Peyer's patch (tissue), 4 donors: ENCODE data around the gene ZNF750. TPM values are rescaled to one million over a fixed set of nuclear protein-coding genes. Genes with fewer than 3 reads are reported as not detected.

Experiments
- DNase-seq, 3 donors: peaks; one replicate each; pipeline ENCODE4 v3.0.0-alpha.2; 2017 to 2019
- H3K27ac ChIP-seq, 4 donors: fragments of 200-600 bp; sonication (generic); one replicate each; pipeline ENCODE4 v1.5.1; 2016 to 2019
- H3K27me3 ChIP-seq, 2 donors: fragments of 200-600 bp; sonication (generic); one replicate each; pipeline ENCODE4 v1.5.1; 2019
- H3K36me3 ChIP-seq, 3 donors: fragments of 200-600 bp; sonication (generic); one replicate each; pipeline ENCODE4 v1.5.1; 2016 to 2019
- H3K4me1 ChIP-seq, 4 donors: fragments of 200-600 bp; sonication (generic); one replicate each; pipeline ENCODE4 v1.5.1; 2016 to 2019
- H3K4me3 ChIP-seq, 4 donors: fragments of 200-600 bp; sonication (generic); 1 replicate in 3 of 4; 2 replicates in 1 of 4; pipeline ENCODE4 v1.5.1; 2016 to 2019; ENCODE audit warnings: mild to moderate bottlenecking in 1 of 4
- H3K9me3 ChIP-seq, 4 donors: fragments of 200-600 bp; sonication (generic); one replicate each; pipeline ENCODE4 v1.5.1; 2016 to 2019; ENCODE audit warnings: mild to moderate bottlenecking in 1 of 4
- CTCF ChIP-seq, 6 experiments: fragments of 450-650 bp in 4 of 6; fragments of 200-600 bp in 2 of 6; sonication (generic) in 1 of 6; IDR thresholded peaks; one replicate each; pipeline ENCODE4 v1.5.1; 2017 to 2019; ENCODE audit warnings: antibody characterized with exemption in 6 of 6, mild to moderate bottlenecking in 3 of 6, moderate library complexity in 1 of 6
- POLR2A ChIP-seq, 2 donors: fragments of 450-650 bp; IDR thresholded peaks; one replicate each; pipeline ENCODE4 v1.5.1; 2017; ENCODE audit warnings: antibody characterized with exemption in 2 of 2, mild to moderate bottlenecking in 2 of 2, moderate library complexity in 2 of 2
- total RNA-seq, 4 donors: library from RNA; depleted of rRNA; stranded (reverse); fragments of >200 nt; gene quantifications; one replicate each; pipeline ENCODE4 v1.1.0, GENCODE V29; 2016

The ZNF750 gene
- total RNA-seq, 4 donors from 2014 or later = not detected

- no peaks in the 10 kb centered on the region for H3K9me3 ChIP-seq
- TF ChIP-seq POLR2A (IDR thresholded peaks at IDR 0.05) (no peak), CTCF (IDR thresholded peaks at IDR 0.05) (no peak)
- H3K4me1 ChIP-seq = peaks cover 0 to 31% (median 20%) of the 10 kb centered on the region in 4 donors
- peak overlapping the region in 1 of 4 donors; percentile 20 for H3K4me3 ChIP-seq
- H3K27me3 ChIP-seq = no peaks in the 10 kb centered on the region
- DNase-seq = peak; percentile 47 to 91 (median 77)
- H3K36me3 ChIP-seq = no peaks in the 10 kb centered on the region
- H3K27ac ChIP-seq = peak overlapping the region; percentile 65 to 83 (median 70)
These were observed 24.3 kb upstream of the ZNF750 start for GRCh38 chr17:82863941-82864712.

- no peaks in the 10 kb centered on the region for H3K27me3 ChIP-seq
- H3K9me3 ChIP-seq = no peaks in the 10 kb centered on the region
- no peak overlapping the region for H3K4me3 ChIP-seq
- peak overlapping the region; percentile 65 to 83 (median 70) for H3K27ac ChIP-seq
- peak in 1 of 3 donors; percentile 42 for DNase-seq
- H3K36me3 ChIP-seq = no peaks in the 10 kb centered on the region
- peaks cover 0 to 31% (median 20%) of the 10 kb centered on the region in 4 donors for H3K4me1 ChIP-seq
- TF ChIP-seq POLR2A (IDR thresholded peaks at IDR 0.05) (no peak), CTCF (IDR thresholded peaks at IDR 0.05) (no peak)
These were observed 23.6 kb upstream of the ZNF750 start for GRCh38 chr17:82863383-82863940.

- peak in 1 of 3 donors; percentile 48 for DNase-seq
- Histone ChIP-seq H3K27me3 (no peaks in the 10 kb centered on the region), H3K4me1 (peaks cover 0 to 31% (median 20%) of the 10 kb centered on the region in 4 donors), H3K4me3 (no peak overlapping the region), H3K36me3 (no peaks in the 10 kb centered on the region), H3K27ac (peak overlapping the region in 1 of 4 donors; percentile 83), H3K9me3 (no peaks in the 10 kb centered on the region)
- TF ChIP-seq CTCF (IDR thresholded peaks at IDR 0.05) = no peak
- no peak for TF ChIP-seq POLR2A (IDR thresholded peaks at IDR 0.05)
These were observed 23.0 kb upstream of the ZNF750 start for GRCh38 chr17:82862737-82863382.

DNA sequence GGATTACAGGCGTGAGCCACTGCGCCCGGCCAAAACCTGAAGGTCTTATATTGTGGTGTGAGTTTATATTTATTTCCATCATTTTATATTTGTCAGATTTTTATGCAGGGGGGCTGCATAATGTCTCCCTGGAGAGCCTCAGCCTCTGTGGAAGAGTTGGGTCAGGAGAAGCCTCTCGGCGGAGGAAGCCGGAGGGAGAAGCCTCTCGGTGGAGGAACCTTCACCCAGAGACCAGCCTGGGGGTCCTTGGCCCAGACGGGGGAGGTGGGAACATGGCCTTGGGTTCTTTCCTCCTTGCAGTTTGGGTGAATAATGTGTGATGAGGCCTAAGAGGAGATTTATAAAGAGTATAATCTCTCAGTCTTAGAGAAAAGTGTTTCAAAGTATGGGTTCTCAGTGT lies 22.4 kb upstream of the ZNF750 start:
- peak in 1 of 3 donors; percentile 32 for DNase-seq
- Histone ChIP-seq H3K36me3 (no peaks in the 10 kb centered on the region), H3K27ac (no peak overlapping the region), H3K4me1 (peaks cover 0 to 31% (median 19%) of the 10 kb centered on the region in 4 donors), H3K9me3 (no peaks in the 10 kb centered on the region), H3K4me3 (no peak overlapping the region), H3K27me3 (no peaks in the 10 kb centered on the region)
- no peak for TF ChIP-seq POLR2A (IDR thresholded peaks at IDR 0.05)
- no peak for TF ChIP-seq CTCF (IDR thresholded peaks at IDR 0.05)

DNA sequence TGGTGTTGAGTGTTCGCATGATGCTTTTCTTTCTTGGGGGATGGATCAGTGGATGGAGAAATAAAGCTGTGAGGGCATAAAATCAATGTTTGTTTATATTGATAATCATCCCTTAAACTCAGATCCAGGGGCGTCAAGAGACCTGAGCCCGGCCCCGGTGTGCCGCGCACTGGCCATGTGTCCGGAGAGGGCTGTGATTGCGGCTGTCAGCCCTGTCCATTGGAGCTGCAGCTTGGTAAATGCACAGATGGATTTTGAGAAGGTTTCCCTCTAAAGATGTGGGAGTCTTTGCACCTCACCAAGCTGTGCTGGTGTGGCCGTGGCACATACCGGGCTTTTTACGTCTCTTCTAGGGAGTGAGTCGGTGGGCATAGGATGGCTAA lies 21.6 kb upstream of the ZNF750 start:
- H3K27me3 ChIP-seq = no peaks in the 10 kb centered on the region
- peaks cover 0 to 31% (median 16%) of the 10 kb centered on the region in 4 donors for H3K4me1 ChIP-seq
- no peak for TF ChIP-seq POLR2A (IDR thresholded peaks at IDR 0.05)
- no peak for TF ChIP-seq CTCF (IDR thresholded peaks at IDR 0.05)
- H3K27ac ChIP-seq = no peak overlapping the region
- no peaks in the 10 kb centered on the region for H3K9me3 ChIP-seq
- DNase-seq = peak in 1 of 3 donors; percentile 41
- H3K4me3 ChIP-seq = no peak overlapping the region
- no peaks in the 10 kb centered on the region for H3K36me3 ChIP-seq
